PC-3 (cell line): ENCODE results near the gene CALHM1. TPM values are rescaled to one million over a fixed set of nuclear protein-coding genes. Genes with fewer than 3 reads are reported as not detected.

Experiments
- ATAC-seq: fragments of 200-7000 bp; cut with Tn5 transposase; 2 replicates; pipeline ENCODE4 v1.9.1; 2020; ENCODE audit warnings: mild to moderate bottlenecking, moderate library complexity
- BruUV-seq: library from RNA; stranded (reverse); fragments of 400-500 nt; replicated peaks from 2 replicates; lab custom pipeline; 2021; lab: Mats Ljungman, UMichigan
- CTCF ChIA-PET: fragments of 300-600 bp; sonication (Branson Sonifier 250); formaldehyde crosslinking; loops from one replicate; lab custom pipeline; 2022; ENCODE audit warnings: antibody characterized with exemption; lab: Charles Lee
- POLR2A ChIA-PET: fragments of 300-600 bp; sonication (Branson Sonifier 250); formaldehyde crosslinking; loops from one replicate; lab custom pipeline; 2022; ENCODE audit warnings: antibody characterized with exemption; ENCODE audit not compliant: unreplicated experiment; lab: Charles Lee
- DNase-seq: peaks from one replicate; pipeline ENCODE4 v3.0.0-alpha.2; 2015
- H2AFZ ChIP-seq: fragments of 300-600 bp; sonication (generic); 2 replicates; pipeline ENCODE4 v1.6.0; 2016; ENCODE audit warnings: antibody characterized with exemption, low read length
- H3F3A ChIP-seq: fragments of 300-600 bp; sonication (generic); one replicate; pipeline ENCODE4 v1.6.0; 2017; ENCODE audit warnings: antibody characterized with exemption, low read length, control low read depth, mild to moderate bottlenecking; ENCODE audit not compliant: unreplicated experiment
- H3K27ac ChIP-seq: fragments of 300-600 bp; sonication (generic); 2 replicates; pipeline ENCODE4 v1.5.1; 2016; ENCODE audit warnings: mild to moderate bottlenecking, low read length
- H3K27me3 ChIP-seq: fragments of 300-600 bp; sonication (generic); 2 replicates; pipeline ENCODE4 v1.6.1; 2016; ENCODE audit warnings: low read length, mixed read lengths
- H3K36me3 ChIP-seq: fragments of 300-600 bp; sonication (generic); 2 replicates; pipeline ENCODE4 v1.6.1; 2016; ENCODE audit warnings: low read depth, mixed run types, low read length, mixed read lengths
- H3K4me1 ChIP-seq: fragments of 300-600 bp; sonication (generic); 2 replicates; pipeline ENCODE4 v1.5.1; 2016; ENCODE audit warnings: low read length; ENCODE audit not compliant: insufficient read depth
- H3K4me2 ChIP-seq: fragments of 300-600 bp; sonication (generic); 2 replicates; pipeline ENCODE4 v1.6.0; 2016; ENCODE audit warnings: low read length
- H3K4me3 ChIP-seq: fragments of 300-600 bp; sonication (generic); 2 replicates; pipeline ENCODE4 v1.5.1; 2016; ENCODE audit warnings: mild to moderate bottlenecking, low read length, mixed read lengths
- H3K79me2 ChIP-seq: fragments of 300-600 bp; sonication (generic); 2 replicates; pipeline ENCODE4 v1.6.1; 2017; ENCODE audit warnings: low read length, mixed read lengths
- H3K9ac ChIP-seq: fragments of 300-600 bp; sonication (generic); 2 replicates; pipeline ENCODE4 v1.6.0; 2016; ENCODE audit warnings: mild to moderate bottlenecking, low read length
- H3K9me2 ChIP-seq: fragments of 300-600 bp; sonication (generic); replicated peaks from 2 replicates; pipeline ENCODE4 v1.6.1; 2016; ENCODE audit warnings: mixed run types, low read length, mixed read lengths
- H3K9me3 ChIP-seq: fragments of 300-600 bp; sonication (generic); 2 replicates; pipeline ENCODE4 v1.6.1; 2016; ENCODE audit warnings: low read length, mixed read lengths
- H4K20me1 ChIP-seq: fragments of 300-600 bp; sonication (generic); 2 replicates; pipeline ENCODE4 v1.6.1; 2016; ENCODE audit warnings: low read length, mixed read lengths
- EZH2 ChIP-seq: fragments of 300-600 bp; sonication (generic); IDR thresholded peaks from one replicate; pipeline ENCODE4 v1.6.1; 2017; ENCODE audit warnings: antibody characterized with exemption, mild to moderate bottlenecking, low read length; ENCODE audit not compliant: unreplicated experiment
- EZH2phosphoT487 ChIP-seq: fragments of 300-600 bp; sonication (generic); IDR thresholded peaks from 2 replicates; pipeline ENCODE4 v1.6.1; 2018; ENCODE audit warnings: mild to moderate bottlenecking, antibody characterized with exemption, low read length, borderline replicate concordance
- intact Hi-C: fragments of 100-400 bp; cut with micrococcal nuclease; formaldehyde crosslinking; loops from 2 replicates; pipeline ENCODE4 v1.9.0; 2023
- total RNA-seq: library from RNA; depleted of rRNA; stranded (reverse); fragments of >200 nt; gene quantifications from 2 replicates; pipeline ENCODE4 v1.2.3, GENCODE V29; 2014
- TF ChIP-seq, protein P1 (sequence below): fragments of 300-600 bp; sonication (generic); conservative IDR thresholded peaks from 2 replicates; pipeline ENCODE4 v1.5.1; 2017; ENCODE audit warnings: antibody characterized with exemption, low read depth, mild to moderate bottlenecking, low read length

The CALHM1 gene
- total RNA-seq, 1 experiment from 2014 or later: not detected

GRCh38 chr10:103469201-103469600, 10.5 kb upstream of the CALHM1 start:
- DNase-seq (no peak), ATAC-seq (no peak)
- Histone ChIP-seq H3K9me2 (no peaks in the 10 kb centered on the region), H3K79me2 (no peaks in the 10 kb centered on the region), H4K20me1 (no peaks in the 10 kb centered on the region), H2AFZ (no peak overlapping the region), H3K27me3 (no peaks in the 10 kb centered on the region), H3K27ac (no peak overlapping the region), H3F3A (no peaks in the 10 kb centered on the region), H3K4me1 (peaks cover 15% of the 10 kb centered on the region), H3K36me3 (no peaks in the 10 kb centered on the region), H3K9ac (no peak overlapping the region), H3K4me3 (no peak overlapping the region), H3K4me2 (no peak overlapping the region), H3K9me3 (no peaks in the 10 kb centered on the region)
- ChIA-PET POLR2A (no interaction called here), CTCF (no interaction called here)
- intact Hi-C loops: no loop called here
- BruUV-seq: no TSS peak
- TF ChIP-seq EZH2 (no peak), EZH2phosphoT487 (no peak)
- TF ChIP-seq, protein P1, sequence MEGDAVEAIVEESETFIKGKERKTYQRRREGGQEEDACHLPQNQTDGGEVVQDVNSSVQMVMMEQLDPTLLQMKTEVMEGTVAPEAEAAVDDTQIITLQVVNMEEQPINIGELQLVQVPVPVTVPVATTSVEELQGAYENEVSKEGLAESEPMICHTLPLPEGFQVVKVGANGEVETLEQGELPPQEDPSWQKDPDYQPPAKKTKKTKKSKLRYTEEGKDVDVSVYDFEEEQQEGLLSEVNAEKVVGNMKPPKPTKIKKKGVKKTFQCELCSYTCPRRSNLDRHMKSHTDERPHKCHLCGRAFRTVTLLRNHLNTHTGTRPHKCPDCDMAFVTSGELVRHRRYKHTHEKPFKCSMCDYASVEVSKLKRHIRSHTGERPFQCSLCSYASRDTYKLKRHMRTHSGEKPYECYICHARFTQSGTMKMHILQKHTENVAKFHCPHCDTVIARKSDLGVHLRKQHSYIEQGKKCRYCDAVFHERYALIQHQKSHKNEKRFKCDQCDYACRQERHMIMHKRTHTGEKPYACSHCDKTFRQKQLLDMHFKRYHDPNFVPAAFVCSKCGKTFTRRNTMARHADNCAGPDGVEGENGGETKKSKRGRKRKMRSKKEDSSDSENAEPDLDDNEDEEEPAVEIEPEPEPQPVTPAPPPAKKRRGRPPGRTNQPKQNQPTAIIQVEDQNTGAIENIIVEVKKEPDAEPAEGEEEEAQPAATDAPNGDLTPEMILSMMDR: no peak

- BruUV-seq: no TSS peak
- CTCF ChIA-PET: no interaction called here
These were observed 8.7 kb upstream of the CALHM1 start for GRCh38 chr10:103467406-103467805.

DNA sequence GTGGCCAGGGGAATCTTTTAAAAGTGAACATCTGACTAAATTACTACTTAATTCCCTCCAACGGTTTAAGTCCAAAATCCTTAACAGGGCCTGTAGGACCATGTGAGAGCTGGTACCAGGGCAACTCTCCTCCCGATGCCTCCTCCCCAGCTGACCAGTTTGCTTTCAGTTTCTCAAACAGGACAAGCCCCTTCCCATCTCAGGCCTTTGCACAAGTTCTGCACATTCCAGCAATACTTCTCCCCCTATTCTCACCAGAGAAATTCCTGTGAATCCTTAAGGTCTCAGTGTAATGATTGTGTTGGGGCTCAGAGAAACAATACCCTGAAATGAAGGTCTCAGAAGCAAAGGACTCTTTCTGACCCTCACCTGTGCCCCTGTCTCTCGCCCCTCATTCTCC, 8.0 kb upstream of the CALHM1 start:
- no peaks in the 10 kb centered on the region for H3K36me3 ChIP-seq
- no peak overlapping the region for H3K4me3 ChIP-seq
- no peak for TF ChIP-seq EZH2phosphoT487
- TF ChIP-seq, protein P1: no peak
- intact Hi-C loops: no loop called here
- H2AFZ ChIP-seq: no peak overlapping the region
- peaks cover 10% of the 10 kb centered on the region for H3K4me1 ChIP-seq
- no peaks in the 10 kb centered on the region for H3K9me3 ChIP-seq
- no peaks in the 10 kb centered on the region for H4K20me1 ChIP-seq
- DNase-seq (no peak), ATAC-seq (no peak)
- CTCF ChIA-PET: no interaction called here
- H3F3A ChIP-seq: no peaks in the 10 kb centered on the region
- no peaks in the 10 kb centered on the region for H3K9me2 ChIP-seq
- no peak overlapping the region for H3K27ac ChIP-seq
- no peaks in the 10 kb centered on the region for H3K79me2 ChIP-seq
- H3K4me2 ChIP-seq: no peak overlapping the region
- no peaks in the 10 kb centered on the region for H3K27me3 ChIP-seq
- no TSS peak for BruUV-seq
- POLR2A ChIA-PET: no interaction called here
- no peak overlapping the region for H3K9ac ChIP-seq

More at GRCh38 chr10:103467406-103467805, 8.7 kb upstream of the CALHM1 start:
- Histone ChIP-seq H3F3A (no peaks in the 10 kb centered on the region), H3K4me1 (peaks cover 15% of the 10 kb centered on the region), H4K20me1 (no peaks in the 10 kb centered on the region), H3K9ac (no peak overlapping the region), H3K27ac (no peak overlapping the region), H3K4me3 (no peak overlapping the region), H3K27me3 (no peaks in the 10 kb centered on the region), H3K9me2 (no peaks in the 10 kb centered on the region), H2AFZ (no peak overlapping the region), H3K4me2 (no peak overlapping the region), H3K36me3 (no peaks in the 10 kb centered on the region), H3K9me3 (no peaks in the 10 kb centered on the region), H3K79me2 (no peaks in the 10 kb centered on the region)
- ATAC-seq: no peak
- TF ChIP-seq, protein P1: no peak
- no peak for TF ChIP-seq EZH2
- POLR2A ChIA-PET: no interaction called here
- no peak for DNase-seq
- intact Hi-C loops: no loop called here
